GM21423 (cell line): Measurements from ENCODE around the gene ENTHD1.
A peak's percentile ranks its signal among the peaks of the same experiment; 100 is the strongest.
"Not testable (repeated sequence)": the region's sequence is repeated elsewhere in the genome, so short reads cannot be mapped to it uniquely, and the experiment has no call there.

Source experiments
- ATAC-seq: cut with Tn5 transposase; IDR thresholded peaks from one replicate; pipeline ENCODE4 v1.9.1; 2021; ENCODE audit warnings: mild to moderate bottlenecking, moderate library complexity; ENCODE audit not compliant: unreplicated experiment

The ENTHD1 gene

DNA sequence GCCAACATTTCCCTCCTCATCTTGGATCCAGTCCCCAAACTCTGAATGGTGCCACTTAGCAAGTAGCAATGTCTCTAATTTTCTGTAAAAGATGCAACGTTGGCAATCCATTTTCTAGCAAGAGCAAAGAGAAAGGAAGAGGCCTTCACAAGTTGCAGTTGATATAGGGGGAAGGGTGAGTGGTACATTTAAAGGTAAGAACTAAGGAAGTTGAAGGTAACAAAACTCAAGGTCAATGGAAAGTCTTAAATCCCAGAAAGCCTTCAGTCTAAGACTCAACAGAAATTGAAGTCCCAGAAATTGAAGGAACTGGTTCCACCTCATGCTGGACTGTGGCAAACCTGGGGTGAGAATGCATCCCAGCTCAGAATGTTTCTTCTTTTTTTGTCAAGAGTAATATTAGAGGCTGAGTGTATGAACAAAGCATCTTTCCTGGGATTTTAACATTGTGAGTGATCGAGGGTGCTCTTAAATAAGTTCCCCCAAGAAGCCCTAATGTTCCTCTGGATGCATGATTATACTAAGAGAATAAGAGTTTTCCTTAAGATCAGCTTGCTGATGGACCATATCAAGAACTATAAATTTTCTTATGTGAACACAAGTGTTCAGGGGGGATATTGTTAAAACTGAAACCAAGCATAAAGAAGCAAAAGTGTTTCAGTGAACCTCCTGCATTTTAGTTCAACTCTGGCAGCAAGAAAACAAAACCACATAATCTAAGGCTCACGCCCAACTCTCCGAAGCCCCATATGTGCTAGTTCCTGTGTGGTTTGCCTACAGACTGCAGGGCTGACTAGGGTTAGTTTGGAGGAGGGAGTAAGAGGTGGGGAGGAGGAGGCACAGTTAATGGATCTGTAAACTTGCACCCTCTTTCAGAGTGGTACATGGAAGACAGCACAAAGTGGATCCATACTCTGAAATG, 7.0 kb upstream of the ENTHD1 start, which contains the start of gene GRAP2:
Gene GRAP2 (plus strand): TSS at position 779 of the 922 bp plus-strand sequence. CDS start 46,023 bp downstream, outside the sequence.
- ATAC-seq = peak; percentile 80

DNA sequence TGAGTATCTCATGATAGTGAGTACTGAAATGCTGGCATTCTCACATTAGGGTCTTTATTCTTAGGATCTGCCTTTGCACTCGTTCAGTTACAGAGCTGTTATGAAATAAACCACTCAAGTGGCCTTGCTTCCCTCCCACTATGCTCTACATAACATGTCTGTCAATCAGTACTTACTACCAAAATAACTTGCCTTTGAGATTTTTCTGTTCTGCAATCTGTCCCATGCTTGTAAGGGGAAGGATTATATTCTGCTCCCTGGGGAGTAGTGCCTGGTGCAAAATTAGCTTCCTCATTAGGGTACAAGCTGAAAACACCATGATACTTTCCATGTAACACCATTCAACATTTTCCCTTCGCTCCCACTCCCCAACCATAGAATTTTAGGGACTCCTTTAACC, 5.4 kb upstream of the ENTHD1 start:
- ATAC-seq = peak; percentile 66

DNA sequence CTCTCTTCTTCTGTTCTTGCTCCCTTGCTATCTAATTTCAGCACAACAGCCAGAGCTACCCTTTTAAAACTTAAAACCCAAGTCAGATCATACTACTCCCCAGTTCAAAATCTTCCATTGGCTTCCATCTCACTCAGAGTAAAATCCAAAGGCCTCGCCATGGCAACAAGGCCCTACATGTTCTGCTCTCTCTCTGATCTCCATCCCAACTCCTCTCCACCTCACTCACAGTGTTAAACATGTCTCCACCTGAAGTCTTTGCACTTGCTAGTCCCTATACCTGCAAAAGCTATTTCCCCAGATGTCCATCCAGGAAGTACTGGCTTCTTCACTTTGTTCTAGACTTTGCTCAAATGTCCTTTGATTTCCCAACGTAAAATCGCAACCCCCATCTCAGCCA, 4.3 kb upstream of the ENTHD1 start:
- no peak for ATAC-seq

- no peak for ATAC-seq
Measured at GRCh38 chr22:39896313-39896996, 2.9 kb upstream of the ENTHD1 start.

DNA sequence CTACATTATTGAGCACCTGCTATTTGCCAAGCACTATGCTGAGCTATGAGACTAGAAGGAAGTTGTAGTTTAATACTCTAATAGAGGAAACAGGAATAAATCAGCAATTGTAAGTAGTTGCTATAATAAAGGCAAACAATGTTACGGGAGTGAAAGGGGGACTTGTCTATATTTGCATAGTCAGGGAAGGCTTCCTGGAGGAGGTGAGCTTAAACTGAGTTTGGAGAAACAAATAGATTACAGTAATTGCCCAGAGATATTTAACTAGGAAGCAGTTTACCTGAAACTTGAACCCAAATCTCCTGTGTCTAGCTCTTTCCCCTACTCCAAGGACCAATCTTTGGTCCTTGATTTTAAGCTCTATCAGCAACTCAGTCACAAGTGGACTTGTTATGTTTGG, 2.1 kb upstream of the ENTHD1 start:
- no peak for ATAC-seq

DNA sequence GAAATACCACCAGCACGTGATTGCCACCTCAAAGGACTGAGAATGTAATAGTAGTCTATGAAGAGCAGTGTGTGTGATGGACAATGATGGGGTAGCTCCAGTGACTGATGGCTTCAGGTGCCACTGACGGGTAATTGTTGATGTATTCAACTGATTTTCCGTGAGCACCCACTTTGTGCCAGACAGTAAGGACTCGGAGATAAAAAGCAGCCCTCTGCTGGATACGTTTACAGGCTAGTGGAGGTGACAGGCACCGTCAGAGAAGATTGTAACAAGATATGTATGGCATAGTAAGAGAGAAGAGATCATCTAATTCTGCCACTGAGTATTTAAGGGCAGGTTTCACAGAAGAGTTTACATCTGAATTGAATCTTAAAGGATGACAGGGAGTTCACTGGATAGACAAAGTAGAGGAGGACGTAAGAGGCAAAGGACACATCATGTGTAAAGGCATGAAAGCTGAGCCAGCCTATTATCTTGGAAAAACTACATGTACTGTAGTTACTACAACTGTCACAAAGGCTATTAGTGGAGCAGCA, 1.1 kb upstream of the ENTHD1 start:
- ATAC-seq = no peak

- ATAC-seq = not testable (repeated sequence)
Measured at GRCh38 chr22:39889924-39890323, 3.6 kb downstream of the ENTHD1 start.

GRCh38 chr22:39883057-39883456, 10.5 kb downstream of the ENTHD1 start:
- ATAC-seq = no peak

DNA sequence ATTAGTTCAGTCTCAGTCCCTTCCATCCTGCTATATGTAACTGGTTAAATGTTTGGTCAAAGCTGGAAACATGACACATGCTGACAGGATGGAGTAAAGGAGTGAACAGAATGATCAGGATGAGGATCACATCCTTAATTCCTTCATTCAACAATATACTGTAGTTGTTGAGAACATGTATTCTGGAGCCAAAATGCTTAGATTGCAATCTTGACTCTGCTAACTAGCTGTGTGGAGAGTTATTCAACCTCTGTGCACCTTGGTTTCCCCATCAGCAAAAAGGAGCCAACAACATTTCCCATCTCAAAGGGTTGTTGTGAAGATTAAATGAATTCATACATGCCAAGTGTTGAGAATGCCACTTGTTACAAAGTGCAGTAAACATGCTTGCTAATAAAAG, 12.8 kb downstream of the ENTHD1 start:
- ATAC-seq = no peak

GRCh38 chr22:39877079-39877845, 16.3 kb downstream of the ENTHD1 start:
- ATAC-seq = no peak

- ATAC-seq = not testable (repeated sequence)
Measured at GRCh38 chr22:39875176-39875885, 18.2 kb downstream of the ENTHD1 start.

GRCh38 chr22:39873965-39874364, 19.6 kb downstream of the ENTHD1 start:
- no peak for ATAC-seq

- no peak for ATAC-seq
Measured at GRCh38 chr22:39872548-39872947, 21.0 kb downstream of the ENTHD1 start.

- ATAC-seq = no peak
Measured at GRCh38 chr22:39871008-39871798, 22.4 kb downstream of the ENTHD1 start.

- not testable (repeated sequence) for ATAC-seq
Measured at GRCh38 chr22:39869797-39870196, 23.8 kb downstream of the ENTHD1 start.

DNA sequence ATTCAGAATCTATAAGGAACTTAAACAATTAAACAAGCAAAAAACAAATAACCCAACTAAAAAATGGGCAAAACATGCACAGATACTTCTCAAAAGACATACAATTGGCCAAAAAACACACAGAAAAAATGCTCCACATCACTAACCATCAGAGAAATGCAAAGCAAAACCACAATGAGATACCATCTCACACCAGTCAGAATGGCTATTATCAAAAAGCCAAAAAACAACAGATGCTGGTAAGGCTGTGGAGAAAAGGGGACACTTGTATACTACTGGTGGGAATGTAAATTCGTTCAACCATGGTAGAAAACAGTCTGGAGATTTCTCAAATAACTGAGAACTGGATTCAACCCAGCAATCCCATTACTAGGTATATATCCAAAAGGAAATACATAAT, 24.8 kb downstream of the ENTHD1 start:
- no peak for ATAC-seq

DNA sequence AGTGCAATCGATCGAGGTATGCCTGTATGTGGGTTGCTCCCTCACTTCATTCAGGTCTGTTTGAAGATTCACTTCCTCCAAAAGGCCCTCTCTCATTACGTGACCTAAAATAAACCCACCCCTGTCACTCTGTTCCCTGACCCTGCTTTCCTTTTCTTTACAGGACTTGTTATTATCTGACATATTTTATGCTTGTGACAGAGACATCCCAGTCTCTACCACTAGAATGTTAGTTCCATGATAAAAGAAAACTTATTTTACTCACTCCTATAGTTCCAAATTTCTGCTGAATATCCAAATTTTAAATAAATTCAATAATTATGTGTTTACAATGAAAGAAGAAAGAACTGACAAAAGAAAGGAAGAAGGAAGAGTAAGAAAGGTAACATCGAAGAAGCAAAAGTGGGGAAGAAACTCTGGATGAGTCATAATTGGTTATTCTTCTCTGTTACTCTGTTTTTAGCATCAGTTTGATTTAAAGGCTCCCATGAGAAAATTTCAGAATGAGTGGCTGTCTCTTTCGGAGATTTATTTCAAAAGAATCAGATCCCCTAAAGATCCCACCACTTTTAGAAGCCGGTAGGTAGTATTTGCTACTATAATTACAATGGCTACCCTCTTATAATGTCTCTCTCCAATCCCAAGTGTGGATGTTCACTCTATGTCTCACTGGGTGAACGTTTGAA, 33.5 kb downstream of the ENTHD1 start:
- no peak for ATAC-seq

- no peak for ATAC-seq
Measured at GRCh38 chr22:39856588-39856987, 37.0 kb downstream of the ENTHD1 start.

DNA sequence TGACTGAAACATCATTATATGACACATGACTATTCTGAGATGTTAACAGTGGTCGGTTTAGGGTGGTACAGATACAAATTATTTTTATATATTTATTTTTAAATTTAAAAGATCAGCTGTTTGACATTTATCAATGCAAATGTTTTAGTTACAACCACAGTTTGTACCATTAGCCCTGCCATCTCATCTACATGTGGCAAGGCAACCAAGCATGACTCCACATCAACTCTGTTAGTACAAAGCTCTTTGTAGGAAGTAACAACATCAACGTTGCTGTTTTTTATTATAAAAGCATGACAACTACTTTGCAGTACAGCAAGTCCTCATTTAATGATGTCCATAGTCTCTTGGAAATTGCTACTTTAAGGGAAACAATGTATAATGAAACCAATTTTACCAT, 40.8 kb downstream of the ENTHD1 start:
- ATAC-seq = no peak
